Measurements from ENCODE around the gene GOLM1. TPM values are rescaled to one million over a fixed set of nuclear protein-coding genes. Genes with fewer than 3 reads are reported as not detected.

GOLM1 gene
- total and polyA plus RNA-seq, 4 donors, result 7.9 to 28.5 (median 13.2) TPM

GRCh38 chr9:86047361-86047760, 52.0 kb downstream of the GOLM1 start:
- Histone ChIP-seq H3K9ac (ENCODE audit: low read depth in 1 of 2, low read length in 2 of 2) (no peak overlapping the region), H3K4me1 (ENCODE audit: control insufficient read depth in 4 of 4, insufficient read depth in 4 of 4, low read length in 3 of 4) (no peaks in the 10 kb centered on the region), H3K27ac (ENCODE audit: low read depth in 1 of 2, low read length in 2 of 2) (no peak overlapping the region), H3K4me3 (ENCODE audit: low read depth in 1 of 3, low read length in 3 of 3) (no peak overlapping the region), H3K9me3 (ENCODE audit: control insufficient read depth in 4 of 4, low read length in 3 of 4) (no peaks in the 10 kb centered on the region), H3K27me3 (ENCODE audit: control insufficient read depth in 4 of 4, insufficient read depth in 4 of 4, low read length in 3 of 4) (no peaks in the 10 kb centered on the region), H3K36me3 (ENCODE audit: control insufficient read depth in 4 of 4, insufficient read depth in 3 of 4, low read depth in 1 of 4, low read length in 3 of 4) (no peaks in the 10 kb centered on the region)
- no peak for DNase-seq (ENCODE audit: low spot score)
- no peak for TF ChIP-seq RXRA (IDR thresholded peaks at IDR 0.05)
- no peak for TF ChIP-seq FOXA2 (IDR thresholded peaks at IDR 0.05)
- TF ChIP-seq ZBTB33 (IDR thresholded peaks at IDR 0.05), result no peak
- TF ChIP-seq ATF3 (IDR thresholded peaks at IDR 0.05), result no peak
- TF ChIP-seq TAF1 (conservative IDR thresholded peaks at IDR 0.05), result no peak
- TF ChIP-seq HNF4A (conservative IDR thresholded peaks at IDR 0.05), result no peak
- TF ChIP-seq NR2F2 (IDR thresholded peaks at IDR 0.05), result no peak
- no peak for TF ChIP-seq CTCF (IDR thresholded peaks at IDR 0.05; ENCODE audit: low read depth, low read length, missing input control)
- TF ChIP-seq RAD21 (IDR thresholded peaks at IDR 0.05), result no peak
- no peak for TF ChIP-seq SP1 (IDR thresholded peaks at IDR 0.05)
- no peak for TF ChIP-seq JUND (IDR thresholded peaks at IDR 0.05)
- no peak for TF ChIP-seq REST (IDR thresholded peaks at IDR 0.05)
- TF ChIP-seq HNF4G (IDR thresholded peaks at IDR 0.05), result no peak
- no peak for TF ChIP-seq MAX (IDR thresholded peaks at IDR 0.05)
- TF ChIP-seq YY1 (IDR thresholded peaks at IDR 0.05), result no peak
- TF ChIP-seq GABPA (IDR thresholded peaks at IDR 0.05 in 1 of 2, conservative IDR thresholded peaks at IDR 0.05 in 1 of 2), result no peak
- no peak for TF ChIP-seq FOXA1 (IDR thresholded peaks at IDR 0.05)
- no peak for TF ChIP-seq EGR1 (IDR thresholded peaks at IDR 0.05; ENCODE audit: low read depth in 2 of 2)
- WGBS, result 94% methylated on average over 13 of the region's 13 CpGs
